ENCODE measurements around the gene MARS1.

Gene MARS1

GRCh38 chr12:57528831-57529555 lies 41.1 kb downstream of the MARS1 start:
- Histone ChIP-seq H3K4me3 (ENCODE audit: low read depth in 1 of 2, low read length in 2 of 2) (no peak overlapping the region), H3K9me3 (ENCODE audit: control insufficient read depth in 1 of 2, low read length in 2 of 2) (no peaks in the 10 kb centered on the region), H3K4me1 (ENCODE audit: control insufficient read depth in 1 of 2, insufficient read depth in 2 of 2, low read length in 2 of 2) (peaks cover 2 to 22% of the 10 kb centered on the region in 2 donors), H3K27me3 (ENCODE audit: low read depth, low read length) (no peaks in the 10 kb centered on the region), H3K27ac (ENCODE audit: low read length) (no peak overlapping the region), H3K36me3 (ENCODE audit: control insufficient read depth in 1 of 2, insufficient read depth in 2 of 2, low read length in 2 of 2) (peaks cover 75 to 96% of the 10 kb centered on the region in 2 donors)

DNA sequence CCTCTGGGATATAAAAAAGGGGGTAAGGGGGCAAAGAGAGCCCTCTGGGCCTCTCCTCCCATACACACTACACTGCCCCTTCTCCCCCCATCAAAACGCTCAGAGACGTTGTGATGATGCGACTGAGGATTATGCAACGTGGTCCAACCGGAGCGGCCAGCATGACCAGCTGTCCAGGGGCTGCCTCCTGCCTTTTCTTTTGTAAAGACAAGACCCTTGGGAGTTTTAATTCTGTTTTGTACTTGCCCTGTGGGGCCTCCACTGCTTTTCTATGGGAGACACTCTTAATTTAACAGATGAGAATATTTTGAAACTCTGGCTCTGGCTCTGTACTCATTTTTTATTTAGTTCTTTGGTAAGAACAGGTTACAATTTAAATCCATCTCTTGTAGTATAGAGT lies 42.0 kb downstream of the MARS1 start:
- no peak overlapping the region for H3K27ac ChIP-seq (ENCODE audit: low read length)
- peaks cover 0 to 14% of the 10 kb centered on the region in 2 donors for H3K4me1 ChIP-seq (ENCODE audit: control insufficient read depth in 1 of 2, insufficient read depth in 2 of 2, low read length in 2 of 2)
- peaks cover 73 to 96% of the 10 kb centered on the region in 2 donors for H3K36me3 ChIP-seq (ENCODE audit: control insufficient read depth in 1 of 2, insufficient read depth in 2 of 2, low read length in 2 of 2)
- no peak overlapping the region for H3K4me3 ChIP-seq (ENCODE audit: low read depth in 1 of 2, low read length in 2 of 2)
- no peaks in the 10 kb centered on the region for H3K27me3 ChIP-seq (ENCODE audit: low read depth, low read length)
- no peaks in the 10 kb centered on the region for H3K9me3 ChIP-seq (ENCODE audit: control insufficient read depth in 1 of 2, low read length in 2 of 2)

DNA sequence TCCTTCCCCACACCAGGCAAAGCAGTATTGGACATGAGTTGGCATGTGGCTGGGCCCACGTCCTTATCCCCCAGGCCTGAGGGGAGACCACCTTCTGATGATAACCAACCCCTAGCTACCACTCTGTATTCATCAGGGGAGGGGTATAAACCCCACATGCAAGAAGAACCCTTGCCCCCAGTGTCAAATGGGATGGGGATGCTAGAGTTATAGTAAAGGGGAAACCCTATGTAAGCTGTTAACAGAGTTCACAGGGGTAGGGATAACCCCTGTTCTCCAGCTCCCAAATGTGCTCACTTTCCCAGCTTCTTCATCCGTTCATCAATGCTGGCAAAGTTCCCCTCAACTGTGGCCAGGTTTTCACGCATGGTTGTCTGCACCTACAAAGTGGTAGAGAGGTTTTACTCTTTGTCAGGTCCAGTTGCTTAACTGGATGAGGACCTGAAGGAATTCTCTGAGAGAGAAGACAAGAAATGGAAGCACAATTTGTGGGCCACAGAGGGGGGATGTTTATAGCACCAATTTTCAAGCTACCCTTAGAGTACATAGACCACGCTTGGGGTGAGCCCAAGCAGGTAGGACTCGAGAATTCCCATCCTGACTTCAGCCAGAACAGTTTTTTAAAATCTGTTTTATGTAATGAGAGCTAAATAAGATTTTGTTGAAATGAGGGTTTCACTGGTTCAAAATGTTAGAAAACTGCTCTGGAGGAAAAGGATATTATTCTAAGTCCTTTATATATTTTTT lies 42.7 kb downstream of the MARS1 start:
- peaks cover 78 to 96% of the 10 kb centered on the region in 2 donors for H3K36me3 ChIP-seq (ENCODE audit: control insufficient read depth in 1 of 2, insufficient read depth in 2 of 2, low read length in 2 of 2)
- peaks cover 0 to 6% of the 10 kb centered on the region in 2 donors for H3K4me1 ChIP-seq (ENCODE audit: control insufficient read depth in 1 of 2, insufficient read depth in 2 of 2, low read length in 2 of 2)
- no peak overlapping the region for H3K27ac ChIP-seq (ENCODE audit: low read length)
- H3K4me3 ChIP-seq (ENCODE audit: low read depth in 1 of 2, low read length in 2 of 2) = no peak overlapping the region
- no peaks in the 10 kb centered on the region for H3K27me3 ChIP-seq (ENCODE audit: low read depth, low read length)
- H3K9me3 ChIP-seq (ENCODE audit: control insufficient read depth in 1 of 2, low read length in 2 of 2) = no peaks in the 10 kb centered on the region

DNA sequence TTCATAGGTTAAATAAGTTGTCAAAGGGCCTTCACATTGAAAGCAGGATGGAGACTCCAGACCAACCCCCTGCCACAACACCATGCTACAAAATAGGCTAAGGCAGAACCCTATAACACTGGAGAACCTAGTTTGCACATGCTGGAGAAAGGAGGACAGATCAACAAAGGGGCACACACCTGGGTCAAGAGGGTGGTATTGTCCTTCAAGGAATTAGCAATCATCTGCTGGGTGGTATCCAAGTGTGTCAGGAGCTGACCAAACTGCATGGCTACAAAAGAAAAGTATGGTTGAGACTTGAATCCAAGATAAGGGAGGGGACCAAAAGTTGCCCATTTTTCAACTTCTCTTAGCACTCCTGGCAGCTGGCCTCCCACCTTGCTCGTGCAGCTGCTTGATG lies 44.0 kb downstream of the MARS1 start:
- no peaks in the 10 kb centered on the region for H3K9me3 ChIP-seq (ENCODE audit: control insufficient read depth in 1 of 2, low read length in 2 of 2)
- H3K36me3 ChIP-seq (ENCODE audit: control insufficient read depth in 1 of 2, insufficient read depth in 2 of 2, low read length in 2 of 2) = peaks cover 75 to 85% of the 10 kb centered on the region in 2 donors
- no peak overlapping the region for H3K4me3 ChIP-seq (ENCODE audit: low read depth in 1 of 2, low read length in 2 of 2)
- H3K4me1 ChIP-seq (ENCODE audit: control insufficient read depth in 1 of 2, insufficient read depth in 2 of 2, low read length in 2 of 2) = no peaks in the 10 kb centered on the region
- H3K27me3 ChIP-seq (ENCODE audit: low read depth, low read length) = no peaks in the 10 kb centered on the region
- H3K27ac ChIP-seq (ENCODE audit: low read length) = no peak overlapping the region

- Histone ChIP-seq H3K27ac (ENCODE audit: low read length) (no peak overlapping the region), H3K9me3 (ENCODE audit: control insufficient read depth in 1 of 2, low read length in 2 of 2) (no peaks in the 10 kb centered on the region)
Observed at GRCh38 chr12:57533108-57533507, 45.2 kb downstream of the MARS1 start.

GRCh38 chr12:57534250-57534649 lies 46.4 kb downstream of the MARS1 start:
- H3K27me3 ChIP-seq (ENCODE audit: low read depth, low read length) = no peaks in the 10 kb centered on the region
- H3K36me3 ChIP-seq (ENCODE audit: control insufficient read depth in 1 of 2, insufficient read depth in 2 of 2, low read length in 2 of 2) = peaks cover 70 to 74% of the 10 kb centered on the region in 2 donors
- H3K4me3 ChIP-seq (ENCODE audit: low read depth in 1 of 2, low read length in 2 of 2) = no peak overlapping the region
- H3K9me3 ChIP-seq (ENCODE audit: control insufficient read depth in 1 of 2, low read length in 2 of 2) = no peaks in the 10 kb centered on the region
- H3K4me1 ChIP-seq (ENCODE audit: control insufficient read depth in 1 of 2, insufficient read depth in 2 of 2, low read length in 2 of 2) = no peaks in the 10 kb centered on the region
- no peak overlapping the region for H3K27ac ChIP-seq (ENCODE audit: low read length)

More at GRCh38 chr12:57533108-57533507, 45.2 kb downstream of the MARS1 start:
- Histone ChIP-seq H3K4me3 (ENCODE audit: low read depth in 1 of 2, low read length in 2 of 2) (no peak overlapping the region), H3K36me3 (ENCODE audit: control insufficient read depth in 1 of 2, insufficient read depth in 2 of 2, low read length in 2 of 2) (peaks cover 69 to 76% of the 10 kb centered on the region in 2 donors), H3K27me3 (ENCODE audit: low read depth, low read length) (no peaks in the 10 kb centered on the region), H3K4me1 (ENCODE audit: control insufficient read depth in 1 of 2, insufficient read depth in 2 of 2, low read length in 2 of 2) (no peaks in the 10 kb centered on the region)

DNA sequence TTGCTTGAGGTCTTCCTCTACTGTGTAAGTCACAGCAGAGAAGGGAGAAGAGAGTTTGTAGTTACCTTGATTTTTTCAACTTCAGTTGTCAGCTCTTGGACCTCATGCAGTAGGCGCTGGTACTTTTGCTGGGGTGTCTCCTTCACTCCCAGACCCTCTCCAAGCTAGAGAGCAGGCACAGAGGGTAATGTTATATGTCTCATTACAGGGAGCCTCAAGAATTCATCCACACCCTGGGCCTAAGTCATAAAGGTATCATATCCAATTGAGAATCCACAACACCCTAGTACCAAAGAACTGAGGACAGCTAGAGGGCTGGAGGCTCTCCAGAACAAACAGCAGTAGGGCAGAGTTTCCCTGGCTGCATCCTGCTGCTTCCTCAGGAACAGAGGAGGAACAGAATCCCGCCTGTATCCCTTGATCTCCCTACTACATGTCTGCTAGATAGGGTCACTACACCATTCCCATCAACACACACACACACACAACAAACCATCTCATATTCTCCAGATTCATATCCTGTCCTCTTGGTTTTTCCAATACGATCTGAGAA lies 47.2 kb downstream of the MARS1 start:
- peaks cover 64 to 71% of the 10 kb centered on the region in 2 donors for H3K36me3 ChIP-seq (ENCODE audit: control insufficient read depth in 1 of 2, insufficient read depth in 2 of 2, low read length in 2 of 2)
- no peaks in the 10 kb centered on the region for H3K9me3 ChIP-seq (ENCODE audit: control insufficient read depth in 1 of 2, low read length in 2 of 2)
- no peak overlapping the region for H3K27ac ChIP-seq (ENCODE audit: low read length)
- H3K4me3 ChIP-seq (ENCODE audit: low read depth in 1 of 2, low read length in 2 of 2) = no peak overlapping the region
- H3K4me1 ChIP-seq (ENCODE audit: control insufficient read depth in 1 of 2, insufficient read depth in 2 of 2, low read length in 2 of 2) = no peaks in the 10 kb centered on the region
- no peaks in the 10 kb centered on the region for H3K27me3 ChIP-seq (ENCODE audit: low read depth, low read length)

DNA sequence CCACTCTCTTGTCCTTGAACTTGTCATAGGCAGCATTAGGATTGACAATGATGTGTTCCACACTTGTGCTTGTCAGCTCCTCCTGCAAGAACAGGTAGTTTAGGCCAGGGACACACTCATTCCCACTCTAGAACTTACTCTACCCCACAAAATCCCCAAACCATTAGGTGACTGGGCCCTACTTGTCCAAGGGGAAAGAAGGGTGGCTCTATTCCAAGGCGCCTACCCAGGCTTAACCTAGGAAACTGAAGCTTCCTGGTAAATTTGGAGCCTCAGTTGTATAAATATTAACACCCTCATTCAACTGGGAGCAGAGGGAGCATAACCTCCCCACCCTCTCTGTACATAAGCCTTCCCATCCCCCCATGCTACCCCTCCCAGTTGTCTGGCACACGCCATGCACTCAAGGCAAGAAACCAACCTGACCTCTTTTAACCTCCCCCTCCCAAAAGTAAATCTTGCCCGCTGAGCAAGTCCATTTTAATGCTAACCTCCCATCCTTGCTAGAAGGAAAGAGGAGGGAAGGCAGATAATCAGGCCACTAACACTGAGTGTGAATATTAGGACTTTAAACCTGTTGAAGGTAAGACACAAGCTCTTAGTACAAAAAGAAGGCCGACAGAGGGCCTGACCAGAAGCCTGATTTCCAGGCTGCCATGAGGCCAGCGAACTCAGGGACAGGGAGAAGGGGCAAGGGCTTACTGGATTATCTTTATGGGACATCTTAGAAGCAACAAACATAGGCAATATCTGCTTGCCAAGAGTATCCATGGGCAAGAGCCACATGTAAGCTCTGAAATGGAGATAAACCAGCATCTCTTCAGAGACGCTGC lies 48.1 kb downstream of the MARS1 start:
- Histone ChIP-seq H3K27ac (ENCODE audit: low read length) (no peak overlapping the region), H3K36me3 (ENCODE audit: control insufficient read depth in 1 of 2, insufficient read depth in 2 of 2, low read length in 2 of 2) (peaks cover 55 to 62% of the 10 kb centered on the region in 2 donors), H3K4me1 (ENCODE audit: control insufficient read depth in 1 of 2, insufficient read depth in 2 of 2, low read length in 2 of 2) (no peaks in the 10 kb centered on the region), H3K27me3 (ENCODE audit: low read depth, low read length) (no peaks in the 10 kb centered on the region), H3K4me3 (ENCODE audit: low read depth in 1 of 2, low read length in 2 of 2) (no peak overlapping the region), H3K9me3 (ENCODE audit: control insufficient read depth in 1 of 2, low read length in 2 of 2) (no peaks in the 10 kb centered on the region)

DNA sequence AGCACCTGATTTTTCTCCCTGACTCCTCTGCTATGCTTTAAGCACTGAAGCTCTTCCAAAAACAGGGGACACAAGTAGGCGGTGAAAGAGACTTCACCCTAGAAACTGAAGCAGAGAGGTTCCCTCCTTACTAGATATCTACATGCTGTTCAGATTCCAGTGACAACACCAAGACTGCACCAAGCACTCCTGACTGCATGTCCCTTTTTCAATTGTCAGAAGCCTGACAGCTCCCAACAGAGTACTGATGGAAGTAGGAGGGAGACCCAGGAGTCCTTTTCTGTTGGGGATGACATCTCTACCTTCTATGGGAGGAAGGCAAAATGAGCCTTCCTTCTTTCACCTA lies 48.7 kb downstream of the MARS1 start:
- Histone ChIP-seq H3K4me1 (ENCODE audit: control insufficient read depth in 1 of 2, insufficient read depth in 2 of 2, low read length in 2 of 2) (peaks cover 0 to 4% of the 10 kb centered on the region in 2 donors), H3K27me3 (ENCODE audit: low read depth, low read length) (no peaks in the 10 kb centered on the region), H3K36me3 (ENCODE audit: control insufficient read depth in 1 of 2, insufficient read depth in 2 of 2, low read length in 2 of 2) (peaks cover 53 to 59% of the 10 kb centered on the region in 2 donors), H3K27ac (ENCODE audit: low read length) (no peak overlapping the region), H3K4me3 (ENCODE audit: low read depth in 1 of 2, low read length in 2 of 2) (no peak overlapping the region), H3K9me3 (ENCODE audit: control insufficient read depth in 1 of 2, low read length in 2 of 2) (no peaks in the 10 kb centered on the region)

- peaks cover 29 to 36% of the 10 kb centered on the region in 2 donors for H3K36me3 ChIP-seq (ENCODE audit: control insufficient read depth in 1 of 2, insufficient read depth in 2 of 2, low read length in 2 of 2)
Observed at GRCh38 chr12:57539134-57539768, 51.4 kb downstream of the MARS1 start.

More at GRCh38 chr12:57539134-57539768, 51.4 kb downstream of the MARS1 start:
- H3K9me3 ChIP-seq (ENCODE audit: control insufficient read depth in 1 of 2, low read length in 2 of 2) = no peaks in the 10 kb centered on the region
- no peak overlapping the region for H3K4me3 ChIP-seq (ENCODE audit: low read depth in 1 of 2, low read length in 2 of 2)
- H3K4me1 ChIP-seq (ENCODE audit: control insufficient read depth in 1 of 2, insufficient read depth in 2 of 2, low read length in 2 of 2) = peaks cover 0 to 4% of the 10 kb centered on the region in 2 donors
- no peaks in the 10 kb centered on the region for H3K27me3 ChIP-seq (ENCODE audit: low read depth, low read length)
- no peak overlapping the region for H3K27ac ChIP-seq (ENCODE audit: low read length)
